ENCODE measurements around the gene AMIGO1.

DNA sequence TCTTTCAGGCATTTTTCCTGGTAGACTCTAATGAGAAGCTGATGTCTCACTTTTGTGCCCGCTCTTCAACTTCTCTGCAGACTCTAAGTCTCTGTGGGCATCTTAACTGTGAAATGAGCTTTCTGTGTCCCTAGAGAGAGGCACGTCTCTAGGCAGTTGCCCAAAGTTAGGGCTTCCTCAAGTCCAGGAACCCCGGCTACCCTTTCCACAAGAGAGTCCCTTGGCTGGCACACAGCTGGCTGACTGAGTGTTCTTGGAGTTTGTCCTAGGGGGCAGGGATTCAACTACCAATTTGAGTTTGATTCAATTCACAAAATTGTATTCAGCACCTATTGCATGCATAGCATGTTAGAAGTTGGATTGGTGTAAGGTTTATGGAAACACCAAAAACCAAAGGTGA lies 31.6 kb upstream of the AMIGO1 start:
- no peak for TF ChIP-seq TAF1 (IDR thresholded peaks at IDR 0.05; ENCODE audit: borderline replicate concordance, low read depth, low read length)
- TF ChIP-seq POLR2AphosphoS5 (IDR thresholded peaks at IDR 0.05; ENCODE audit: low read depth, low read length): no peak

Measured in GM12892 (cell line).